ENCODE measurements around the gene SLC50A1. TPM values are rescaled to one million over a fixed set of nuclear protein-coding genes. Genes with fewer than 3 reads are reported as not detected.

The SLC50A1 gene
- total RNA-seq, 2 donors from 2014 or later, result 25.1 to 29.8 TPM

DNA sequence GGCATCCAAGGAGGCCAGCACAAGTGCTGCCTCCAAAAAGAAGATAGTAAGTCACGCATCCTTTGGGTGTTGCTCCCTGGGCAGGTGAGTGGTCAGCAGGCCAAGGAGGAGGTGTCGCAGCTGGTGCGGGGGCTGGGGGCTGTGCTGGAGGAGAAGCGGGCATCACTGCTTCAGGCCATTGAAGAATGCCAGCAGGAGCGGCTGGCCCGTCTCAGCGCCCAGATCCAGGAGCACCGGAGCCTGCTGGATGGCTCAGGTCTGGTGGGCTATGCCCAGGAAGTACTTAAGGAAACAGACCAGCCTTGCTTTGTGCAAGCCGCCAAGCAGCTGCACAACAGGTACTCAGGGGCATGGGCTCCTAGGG is 42.2 kb downstream of the SLC50A1 start:
- Mint-ChIP-seq H3K4me1 (peaks cover 7% of the 10 kb centered on the region), H3K27me3 (ENCODE audit: insufficient read depth) (peaks cover 15% of the 10 kb centered on the region), H3K36me3 (ENCODE audit: low read depth) (peaks cover 7% of the 10 kb centered on the region), H3K9me3 (no peaks in the 10 kb centered on the region), H3K27ac (no peak overlapping the region), H3K4me3 (no peak overlapping the region)
- no peak overlapping the region for H3K27ac ChIP-seq (ENCODE audit: low read depth, low read length)
- 87 to 90% methylated on average over 9 of the region's 9 CpGs for WGBS, 2 experiments (ENCODE audit: insufficient coverage in 1 of 2, insufficient read length in 1 of 2)
- no peaks in the 10 kb centered on the region for H3K27me3 ChIP-seq (ENCODE audit: control insufficient read depth, insufficient read depth, low read length, poor library complexity, severe bottlenecking)
- no peak for DNase-seq
- H3K4me3 ChIP-seq (ENCODE audit: low read length), result no peak overlapping the region
- TF ChIP-seq CTCF (conservative IDR thresholded peaks at IDR 0.05), result no peak
- no peak overlapping the region for H3K9ac ChIP-seq (ENCODE audit: extremely low read depth, low read length, poor library complexity, severe bottlenecking)
- H3K4me1 ChIP-seq (ENCODE audit: control insufficient read depth, insufficient read depth, low read length), result no peaks in the 10 kb centered on the region
- no peaks in the 10 kb centered on the region for H3K9me3 ChIP-seq (ENCODE audit: control insufficient read depth, low read length)
- H3K36me3 ChIP-seq (ENCODE audit: control insufficient read depth, insufficient read depth, low read length), result peaks cover 17% of the 10 kb centered on the region

DNA sequence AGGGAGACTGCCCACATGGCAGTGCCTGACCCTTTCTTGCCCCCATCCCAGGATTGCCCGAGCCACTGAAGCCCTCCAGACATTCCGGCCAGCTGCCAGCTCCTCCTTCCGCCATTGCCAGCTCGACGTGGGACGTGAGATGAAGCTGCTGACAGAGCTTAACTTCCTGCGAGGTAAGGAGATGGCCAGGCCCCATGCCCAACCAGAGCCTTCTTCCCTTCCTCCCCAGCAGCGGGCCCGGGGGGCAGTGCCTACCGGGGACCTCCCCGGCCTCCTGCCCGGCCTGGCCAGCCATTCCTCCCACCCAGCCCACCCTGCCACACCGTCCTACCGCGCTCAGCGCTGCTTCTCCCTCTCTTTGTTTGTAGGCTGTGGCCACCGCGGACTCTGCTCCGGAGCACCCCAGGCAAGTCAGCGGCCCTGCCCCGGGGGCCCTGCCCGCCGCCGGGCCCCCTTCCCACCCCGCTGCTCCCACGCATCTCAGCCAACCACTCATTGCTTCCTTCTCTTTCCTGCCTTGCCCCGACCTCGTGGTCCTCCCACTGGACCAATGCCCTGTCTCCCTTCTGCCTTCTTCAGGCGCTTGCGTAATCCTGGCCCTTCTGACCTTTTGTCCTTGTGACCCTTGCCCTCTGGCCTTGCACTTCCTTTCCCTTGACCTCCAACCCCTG is 42.9 kb downstream of the SLC50A1 start:
- H3K4me1 Mint-ChIP-seq, result peaks cover 4% of the 10 kb centered on the region
- H3K36me3 ChIP-seq (ENCODE audit: control insufficient read depth, insufficient read depth, low read length), result peaks cover 17% of the 10 kb centered on the region
- DNase-seq, result peak; percentile 36
- no peaks in the 10 kb centered on the region for H3K4me1 ChIP-seq (ENCODE audit: control insufficient read depth, insufficient read depth, low read length)
- H3K27ac Mint-ChIP-seq, result no peak overlapping the region
- WGBS, 2 experiments (ENCODE audit: insufficient coverage in 1 of 2, insufficient read length in 1 of 2), result 90 to 91% methylated on average over 20 to 30 of the region's 30 CpGs
- no peak overlapping the region for H3K27ac ChIP-seq (ENCODE audit: low read depth, low read length)
- peaks cover 7% of the 10 kb centered on the region for H3K36me3 Mint-ChIP-seq (ENCODE audit: low read depth)
- TF ChIP-seq CTCF (conservative IDR thresholded peaks at IDR 0.05), result no peak
- no peak overlapping the region for H3K4me3 ChIP-seq (ENCODE audit: low read length)
- no peak overlapping the region for H3K9ac ChIP-seq (ENCODE audit: extremely low read depth, low read length, poor library complexity, severe bottlenecking)
- no peaks in the 10 kb centered on the region for H3K27me3 ChIP-seq (ENCODE audit: control insufficient read depth, insufficient read depth, low read length, poor library complexity, severe bottlenecking)
- H3K9me3 Mint-ChIP-seq, result no peaks in the 10 kb centered on the region
- H3K4me3 Mint-ChIP-seq, result no peak overlapping the region
- peaks cover 16% of the 10 kb centered on the region for H3K27me3 Mint-ChIP-seq (ENCODE audit: insufficient read depth)
- no peaks in the 10 kb centered on the region for H3K9me3 ChIP-seq (ENCODE audit: control insufficient read depth, low read length)

GRCh38 chr1:155179112-155180031 is 43.7 kb downstream of the SLC50A1 start:
- peaks cover 7% of the 10 kb centered on the region for H3K36me3 Mint-ChIP-seq (ENCODE audit: low read depth)
- no peak overlapping the region for H3K27ac ChIP-seq (ENCODE audit: low read depth, low read length)
- H3K27me3 Mint-ChIP-seq (ENCODE audit: insufficient read depth), result peaks cover 16% of the 10 kb centered on the region
- H3K27ac Mint-ChIP-seq, result no peak overlapping the region
- H3K36me3 ChIP-seq (ENCODE audit: control insufficient read depth, insufficient read depth, low read length), result peaks cover 17% of the 10 kb centered on the region
- 95% methylated on average over 22 to 31 of the region's 31 CpGs for WGBS, 2 experiments (ENCODE audit: insufficient coverage in 1 of 2, insufficient read length in 1 of 2)
- no peaks in the 10 kb centered on the region for H3K9me3 Mint-ChIP-seq
- H3K4me1 Mint-ChIP-seq, result peaks cover 4% of the 10 kb centered on the region
- H3K9me3 ChIP-seq (ENCODE audit: control insufficient read depth, low read length), result no peaks in the 10 kb centered on the region
- no peak overlapping the region for H3K9ac ChIP-seq (ENCODE audit: extremely low read depth, low read length, poor library complexity, severe bottlenecking)
- no peak overlapping the region for H3K4me3 Mint-ChIP-seq
- H3K4me1 ChIP-seq (ENCODE audit: control insufficient read depth, insufficient read depth, low read length), result no peaks in the 10 kb centered on the region
- no peak for TF ChIP-seq CTCF (conservative IDR thresholded peaks at IDR 0.05)
- H3K27me3 ChIP-seq (ENCODE audit: control insufficient read depth, insufficient read depth, low read length, poor library complexity, severe bottlenecking), result no peaks in the 10 kb centered on the region
- no peak overlapping the region for H3K4me3 ChIP-seq (ENCODE audit: low read length)
- DNase-seq, result peak; percentile 26
